Muscle layer of colon (tissue), 2 donors: ENCODE measurements around the gene TMEM123.

Source experiments
- H3K27ac ChIP-seq: one replicate; pipeline ENCODE4 v1.7.0; 2013; ENCODE audit warnings: low read depth, mild to moderate bottlenecking, low read length, moderate library complexity
- H3K27me3 ChIP-seq, 2 donors: one replicate each; pipeline ENCODE4 v1.7.0; 2013; ENCODE audit warnings: low read length in 2 of 2, mild to moderate bottlenecking in 2 of 2; ENCODE audit not compliant: insufficient read depth in 2 of 2, control insufficient read depth in 1 of 2
- H3K36me3 ChIP-seq: one replicate; pipeline ENCODE4 v1.7.0; 2013; ENCODE audit warnings: mild to moderate bottlenecking, low read length; ENCODE audit not compliant: insufficient read depth
- H3K4me1 ChIP-seq: one replicate; pipeline ENCODE4 v1.7.0; 2013; ENCODE audit warnings: mild to moderate bottlenecking, low read length; ENCODE audit not compliant: insufficient read depth
- H3K4me3 ChIP-seq, 2 donors: one replicate each; pipeline ENCODE4 v1.7.0; 2013; ENCODE audit warnings: low read length in 2 of 2, low read depth in 1 of 2, mild to moderate bottlenecking in 1 of 2, moderate library complexity in 1 of 2
- H3K9ac ChIP-seq: one replicate; pipeline ENCODE4 v1.7.0; 2013; ENCODE audit warnings: low read length
- H3K9me3 ChIP-seq: one replicate; pipeline ENCODE4 v1.7.0; 2013; ENCODE audit warnings: mild to moderate bottlenecking, low read length
- donor health status: abdominal sarcoma.
- donor health status: Adenocarcinoma of cecum.

Gene TMEM123

GRCh38 chr11:102420547-102420946 lies 32.0 kb downstream of the TMEM123 start:
- Histone ChIP-seq H3K27me3 (no peaks in the 10 kb centered on the region), H3K9me3 (no peaks in the 10 kb centered on the region), H3K27ac (no peak overlapping the region), H3K4me1 (peaks cover 16% of the 10 kb centered on the region), H3K4me3 (no peak overlapping the region), H3K9ac (no peak overlapping the region), H3K36me3 (no peaks in the 10 kb centered on the region)

GRCh38 chr11:102419181-102419580 lies 33.4 kb downstream of the TMEM123 start:
- Histone ChIP-seq H3K27ac (no peak overlapping the region), H3K4me1 (peaks cover 16% of the 10 kb centered on the region), H3K9ac (no peak overlapping the region), H3K4me3 (no peak overlapping the region), H3K27me3 (no peaks in the 10 kb centered on the region), H3K36me3 (no peaks in the 10 kb centered on the region), H3K9me3 (no peaks in the 10 kb centered on the region)

- H3K27ac ChIP-seq: no peak overlapping the region
- no peak overlapping the region for H3K9ac ChIP-seq
- no peak overlapping the region for H3K4me3 ChIP-seq
- H3K4me1 ChIP-seq: peaks cover 14% of the 10 kb centered on the region
- no peaks in the 10 kb centered on the region for H3K36me3 ChIP-seq
- no peaks in the 10 kb centered on the region for H3K27me3 ChIP-seq
- H3K9me3 ChIP-seq: no peaks in the 10 kb centered on the region
Observed at GRCh38 chr11:102416976-102417375, 35.6 kb downstream of the TMEM123 start.

- Histone ChIP-seq H3K4me1 (peaks cover 13% of the 10 kb centered on the region), H3K27me3 (no peaks in the 10 kb centered on the region), H3K9ac (no peak overlapping the region), H3K36me3 (no peaks in the 10 kb centered on the region), H3K9me3 (no peaks in the 10 kb centered on the region), H3K4me3 (no peak overlapping the region), H3K27ac (no peak overlapping the region)
Observed at GRCh38 chr11:102415304-102415916, 37.2 kb downstream of the TMEM123 start.

- H3K36me3 ChIP-seq: no peaks in the 10 kb centered on the region
- no peak overlapping the region for H3K27ac ChIP-seq
- H3K9ac ChIP-seq: no peak overlapping the region
- no peak overlapping the region for H3K4me3 ChIP-seq
- no peaks in the 10 kb centered on the region for H3K9me3 ChIP-seq
- no peaks in the 10 kb centered on the region for H3K27me3 ChIP-seq
- H3K4me1 ChIP-seq: peaks cover 14% of the 10 kb centered on the region
Observed at GRCh38 chr11:102414559-102414958, 38.0 kb downstream of the TMEM123 start.

GRCh38 chr11:102413497-102413896 lies 39.1 kb downstream of the TMEM123 start:
- H3K36me3 ChIP-seq: no peaks in the 10 kb centered on the region
- peaks cover 15% of the 10 kb centered on the region for H3K4me1 ChIP-seq
- no peak overlapping the region for H3K27ac ChIP-seq
- no peak overlapping the region for H3K9ac ChIP-seq
- no peaks in the 10 kb centered on the region for H3K27me3 ChIP-seq
- H3K4me3 ChIP-seq: no peak overlapping the region
- no peaks in the 10 kb centered on the region for H3K9me3 ChIP-seq

GRCh38 chr11:102411142-102411541 lies 41.4 kb downstream of the TMEM123 start:
- Histone ChIP-seq H3K27me3 (no peaks in the 10 kb centered on the region), H3K9ac (no peak overlapping the region), H3K4me1 (peaks cover 32% of the 10 kb centered on the region), H3K27ac (no peak overlapping the region), H3K36me3 (no peaks in the 10 kb centered on the region), H3K9me3 (no peaks in the 10 kb centered on the region), H3K4me3 (no peak overlapping the region)

GRCh38 chr11:102410382-102410784 lies 42.2 kb downstream of the TMEM123 start:
- Histone ChIP-seq H3K4me3 (no peak overlapping the region), H3K27ac (no peak overlapping the region), H3K4me1 (peaks cover 32% of the 10 kb centered on the region), H3K36me3 (no peaks in the 10 kb centered on the region), H3K9me3 (no peaks in the 10 kb centered on the region), H3K27me3 (no peaks in the 10 kb centered on the region), H3K9ac (no peak overlapping the region)

- Histone ChIP-seq H3K36me3 (peaks cover 3% of the 10 kb centered on the region), H3K9me3 (no peaks in the 10 kb centered on the region), H3K4me1 (peaks cover 29% of the 10 kb centered on the region)
Observed at GRCh38 chr11:102408339-102408738, 44.2 kb downstream of the TMEM123 start.

GRCh38 chr11:102407901-102408300 lies 44.7 kb downstream of the TMEM123 start:
- Histone ChIP-seq H3K9me3 (no peaks in the 10 kb centered on the region), H3K27ac (no peak overlapping the region), H3K4me1 (peaks cover 25% of the 10 kb centered on the region), H3K27me3 (no peaks in the 10 kb centered on the region), H3K4me3 (no peak overlapping the region), H3K36me3 (peaks cover 3% of the 10 kb centered on the region), H3K9ac (no peak overlapping the region)

More at GRCh38 chr11:102408339-102408738, 44.2 kb downstream of the TMEM123 start:
- H3K9ac ChIP-seq: no peak overlapping the region
- no peak overlapping the region for H3K27ac ChIP-seq
- H3K4me3 ChIP-seq: no peak overlapping the region
- no peaks in the 10 kb centered on the region for H3K27me3 ChIP-seq

GRCh38 chr11:102406099-102406498 lies 46.5 kb downstream of the TMEM123 start:
- Histone ChIP-seq H3K9me3 (no peaks in the 10 kb centered on the region), H3K27ac (no peak overlapping the region), H3K4me1 (peaks cover 25% of the 10 kb centered on the region), H3K27me3 (no peaks in the 10 kb centered on the region), H3K9ac (no peak overlapping the region), H3K4me3 (no peak overlapping the region), H3K36me3 (peaks cover 11% of the 10 kb centered on the region)

- Histone ChIP-seq H3K36me3 (peaks cover 16% of the 10 kb centered on the region), H3K27me3 (no peaks in the 10 kb centered on the region), H3K9ac (no peak overlapping the region), H3K4me1 (peaks cover 24% of the 10 kb centered on the region), H3K4me3 (no peak overlapping the region), H3K9me3 (no peaks in the 10 kb centered on the region), H3K27ac (no peak overlapping the region)
Observed at GRCh38 chr11:102405501-102405900, 47.1 kb downstream of the TMEM123 start.
